NCI-H1048 (cell line): ENCODE data around the gene CDT1.

Experiments used
- DNase-seq: peaks from one replicate; lab custom pipeline; 2025; lab: John Stamatoyannopoulos, UW

Gene CDT1

DNA sequence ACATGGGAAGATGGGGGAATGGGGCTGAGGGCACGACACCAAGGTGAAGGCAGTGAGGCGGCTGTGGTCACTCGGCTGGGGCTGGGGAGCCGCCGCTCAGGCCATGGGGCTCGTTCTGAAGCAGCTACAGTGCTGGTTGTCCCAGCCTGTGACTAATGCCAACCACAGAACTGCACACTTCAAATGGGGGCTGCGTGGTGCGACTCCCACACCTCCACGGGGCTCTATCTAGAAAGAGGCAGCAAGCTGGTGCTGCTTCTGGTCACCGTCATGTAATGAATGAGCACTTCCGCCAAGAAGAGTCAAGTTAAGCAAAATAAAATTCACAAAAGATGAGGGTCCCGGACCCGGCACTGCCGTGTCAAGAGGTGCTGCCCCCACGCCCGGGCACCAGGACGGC is 33.2 kb downstream of the CDT1 start:
- DNase-seq, result no peak

DNA sequence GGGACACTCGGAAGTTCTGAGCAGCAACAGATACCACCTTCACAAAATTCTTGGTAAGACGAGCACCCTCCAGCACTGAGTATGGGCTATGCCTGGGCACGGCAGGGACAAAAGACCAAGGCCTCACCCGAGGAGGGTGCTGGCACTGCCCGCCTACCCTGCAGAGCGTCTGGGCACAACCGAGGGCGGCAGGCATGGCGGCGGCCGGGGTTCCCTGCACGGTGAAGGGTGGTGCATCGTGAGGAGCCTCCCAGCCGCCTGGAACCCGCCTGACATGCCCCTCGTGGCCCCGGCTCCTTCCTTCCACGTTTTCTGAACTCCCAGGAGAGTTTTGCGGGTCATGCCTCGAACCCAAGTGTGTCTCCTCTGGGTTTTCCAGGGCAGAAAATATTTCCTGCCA is 34.2 kb downstream of the CDT1 start:
- no peak for DNase-seq

- no peak for DNase-seq
These were observed 35.0 kb downstream of the CDT1 start for GRCh38 chr16:88838566-88838965.

GRCh38 chr16:88839026-88839529 is 35.5 kb downstream of the CDT1 start:
- no peak for DNase-seq

DNA sequence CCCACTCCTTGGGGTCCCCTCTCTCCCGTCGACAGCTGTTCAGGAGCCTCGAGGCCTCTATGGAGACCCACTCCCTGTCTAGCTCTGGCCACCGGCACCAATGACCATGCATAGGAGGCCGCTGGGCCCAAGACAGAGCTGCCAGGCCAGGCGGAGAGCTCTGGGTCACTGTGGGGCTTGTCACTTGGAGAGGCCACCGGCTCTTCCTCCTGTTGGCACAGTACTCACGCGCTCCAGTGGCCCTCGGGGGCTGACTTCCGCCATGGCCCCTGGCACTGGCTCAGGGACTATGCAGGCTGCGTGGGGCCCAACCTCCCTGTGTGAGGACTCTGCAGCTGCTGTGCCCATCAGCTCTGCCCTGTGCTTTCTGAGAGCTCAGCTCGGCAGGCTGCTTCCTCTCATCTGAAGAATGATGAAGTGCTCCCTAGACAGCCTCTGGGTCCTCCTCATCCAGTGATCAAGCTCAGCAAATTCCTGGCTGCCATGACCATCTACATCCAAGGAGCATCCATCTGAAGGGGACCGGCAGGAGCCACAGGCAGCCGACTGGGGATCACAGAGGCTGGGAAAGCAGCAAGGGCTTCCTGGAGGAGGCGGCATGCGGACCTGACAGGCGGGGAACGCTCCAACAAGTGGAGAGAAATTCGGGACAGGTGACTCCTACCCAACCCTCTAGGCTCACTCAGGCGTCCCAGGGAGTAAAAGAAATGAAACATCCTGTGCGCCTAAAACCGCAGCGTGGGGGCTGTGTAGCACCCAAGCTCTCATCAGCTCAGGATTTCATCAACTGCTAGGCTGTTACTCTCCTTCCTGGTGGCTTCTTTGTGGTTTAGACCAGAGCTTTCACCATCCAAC is 36.4 kb downstream of the CDT1 start:
- no peak for DNase-seq

DNA sequence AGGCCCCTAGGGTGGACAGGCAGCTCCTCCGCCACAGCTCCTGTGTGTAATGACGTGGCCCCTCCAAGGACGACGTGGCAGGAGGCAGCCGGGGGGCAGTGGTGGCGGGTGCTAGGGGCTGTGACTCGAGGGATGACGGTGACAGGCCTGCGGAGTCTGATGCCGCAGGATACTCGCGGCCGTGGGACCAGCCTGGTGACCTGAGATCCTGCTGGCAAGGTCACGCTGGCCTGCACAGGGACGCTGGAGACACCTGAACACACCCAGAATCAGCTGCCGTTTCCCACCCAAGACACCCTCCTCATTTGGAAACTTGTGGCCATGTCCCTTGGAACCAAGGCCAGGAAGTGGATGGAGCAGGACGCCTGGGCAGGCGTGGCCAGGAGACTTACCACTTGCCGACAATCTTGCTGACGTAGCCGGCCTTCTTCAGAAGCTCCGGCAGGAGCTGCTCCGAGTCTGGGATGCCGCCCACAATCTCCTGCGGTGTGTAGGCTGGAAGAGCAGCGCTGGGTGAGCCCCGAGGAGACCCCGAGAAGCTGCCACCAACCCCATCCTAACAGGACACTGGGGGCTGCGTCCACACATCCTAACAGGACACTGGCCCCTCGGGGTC is 37.1 kb downstream of the CDT1 start:
- no peak for DNase-seq

DNA sequence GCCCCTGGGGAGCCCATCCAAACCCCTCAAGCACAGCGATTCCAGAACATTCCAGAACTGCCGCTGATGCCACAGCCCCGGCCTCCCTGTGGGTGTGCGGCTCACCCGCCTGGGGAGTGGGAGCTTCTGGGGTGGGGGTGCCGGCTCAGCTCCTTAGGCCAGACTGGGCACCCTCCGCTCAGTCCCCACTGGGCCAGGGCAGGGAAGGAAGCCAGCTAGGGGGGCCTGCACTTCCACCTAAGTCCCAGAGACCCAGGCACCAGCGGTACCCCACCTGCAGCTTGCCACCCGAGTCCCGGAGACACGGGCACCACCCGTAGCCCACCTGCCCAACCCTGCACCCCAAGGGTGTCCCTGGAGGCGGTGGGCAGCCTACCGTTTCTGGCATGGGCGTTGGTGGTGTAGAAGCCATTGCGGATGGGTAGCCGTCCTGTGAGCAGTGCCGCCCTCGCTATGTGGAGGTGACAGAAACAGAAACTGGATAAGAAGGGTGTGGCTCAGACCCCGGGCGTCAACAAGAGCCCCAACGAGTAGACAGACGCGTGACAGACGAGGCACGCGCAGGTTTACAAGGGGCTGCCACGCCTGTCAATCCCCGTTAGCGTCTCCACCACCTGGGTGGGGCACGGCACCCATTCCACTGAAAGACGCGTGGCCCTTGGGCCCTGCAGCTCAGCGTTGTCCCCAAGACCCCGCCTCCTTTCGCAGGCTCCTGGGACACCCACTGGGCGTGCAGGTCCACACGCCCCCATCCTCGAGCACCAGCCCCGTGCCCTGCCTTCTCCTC is 38.1 kb downstream of the CDT1 start:
- no peak for DNase-seq

DNA sequence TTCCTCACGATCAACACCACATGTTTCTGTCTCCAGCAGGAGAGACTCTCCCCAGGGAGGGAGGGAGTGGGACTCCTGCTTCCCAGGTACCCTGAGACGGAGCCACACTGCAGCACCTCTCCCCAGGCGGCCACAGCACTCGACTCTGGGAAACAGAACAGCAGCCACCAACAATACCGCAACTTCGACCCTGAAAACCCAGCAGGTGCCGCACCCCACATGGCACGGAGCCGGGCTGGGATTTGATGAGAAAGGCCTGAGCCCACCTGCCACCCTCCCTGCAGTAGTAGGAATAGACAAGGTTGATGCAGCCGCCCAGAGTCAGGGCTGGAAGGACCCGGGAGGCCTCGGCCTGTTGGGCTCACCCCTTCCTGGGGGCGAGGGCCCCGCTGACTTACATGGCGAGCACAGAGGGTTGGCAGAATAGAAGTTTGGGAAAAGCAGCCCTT is 38.7 kb downstream of the CDT1 start:
- DNase-seq, result no peak

DNA sequence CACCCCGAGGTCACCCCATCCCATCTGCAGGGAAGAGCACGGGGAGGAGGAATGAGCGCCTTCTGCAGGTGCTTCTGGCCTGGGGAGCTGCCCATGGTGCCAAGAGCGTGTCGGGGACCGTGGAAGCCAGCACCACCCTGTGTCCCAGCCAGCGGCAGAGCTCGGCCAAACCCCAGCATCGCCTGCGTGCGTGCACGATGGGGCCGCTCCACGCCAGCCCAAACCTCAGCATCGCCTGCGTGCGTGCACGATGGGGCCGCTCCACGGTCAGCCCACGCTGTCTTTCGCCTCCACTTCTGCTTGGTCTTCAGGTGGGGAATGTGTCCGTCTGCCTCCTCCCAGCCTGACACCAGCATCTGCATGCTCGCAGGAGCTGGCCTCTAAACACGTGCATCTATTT is 39.2 kb downstream of the CDT1 start:
- DNase-seq, result no peak

DNA sequence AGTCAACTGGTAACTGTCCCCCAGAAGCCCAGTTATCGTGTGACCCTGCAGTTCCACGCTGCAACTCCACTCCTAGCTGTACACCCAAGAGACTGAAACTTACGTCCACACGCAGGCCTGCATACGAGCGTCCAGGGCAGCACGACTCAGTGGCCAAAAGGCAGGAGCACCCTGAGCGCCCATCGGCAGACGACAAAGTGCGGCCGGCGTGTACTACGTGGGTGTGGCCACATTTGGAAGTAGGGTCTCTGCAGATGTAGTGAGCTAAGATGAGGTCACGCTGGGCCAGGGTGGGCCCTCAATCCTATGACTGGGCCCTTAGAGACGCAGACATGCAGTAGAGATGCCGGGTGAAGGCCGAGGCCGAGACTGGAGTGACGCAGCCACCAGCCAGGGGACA is 39.7 kb downstream of the CDT1 start:
- no peak for DNase-seq

GRCh38 chr16:88844419-88845036 is 40.9 kb downstream of the CDT1 start:
- DNase-seq, result no peak

GRCh38 chr16:88846088-88846487 is 42.5 kb downstream of the CDT1 start:
- DNase-seq, result no peak

DNA sequence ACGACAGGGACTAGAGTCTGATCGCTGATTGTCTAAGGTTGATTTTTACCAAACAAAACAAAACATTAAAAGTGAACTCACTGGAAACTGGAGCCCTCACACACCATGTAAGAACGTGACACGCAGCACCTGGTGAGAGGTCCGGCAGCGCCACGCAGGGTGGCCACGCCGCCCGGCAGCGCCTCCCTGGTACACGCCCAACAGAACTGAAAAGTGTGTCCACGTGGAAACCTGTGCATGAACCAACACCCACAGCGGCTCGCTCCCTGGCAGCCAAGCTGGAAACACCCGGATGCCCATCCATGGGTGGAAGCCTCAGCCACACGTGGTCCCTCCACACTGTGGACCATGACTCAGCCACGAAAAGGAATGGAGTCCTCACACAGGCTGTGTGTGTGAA is 44.1 kb downstream of the CDT1 start:
- DNase-seq, result no peak

- DNase-seq, result no peak
These were observed 45.0 kb downstream of the CDT1 start for GRCh38 chr16:88848557-88848956.

- DNase-seq, result no peak
These were observed 47.1 kb downstream of the CDT1 start for GRCh38 chr16:88850531-88851199.

- DNase-seq, result no peak
These were observed 48.0 kb downstream of the CDT1 start for GRCh38 chr16:88851616-88852015.

DNA sequence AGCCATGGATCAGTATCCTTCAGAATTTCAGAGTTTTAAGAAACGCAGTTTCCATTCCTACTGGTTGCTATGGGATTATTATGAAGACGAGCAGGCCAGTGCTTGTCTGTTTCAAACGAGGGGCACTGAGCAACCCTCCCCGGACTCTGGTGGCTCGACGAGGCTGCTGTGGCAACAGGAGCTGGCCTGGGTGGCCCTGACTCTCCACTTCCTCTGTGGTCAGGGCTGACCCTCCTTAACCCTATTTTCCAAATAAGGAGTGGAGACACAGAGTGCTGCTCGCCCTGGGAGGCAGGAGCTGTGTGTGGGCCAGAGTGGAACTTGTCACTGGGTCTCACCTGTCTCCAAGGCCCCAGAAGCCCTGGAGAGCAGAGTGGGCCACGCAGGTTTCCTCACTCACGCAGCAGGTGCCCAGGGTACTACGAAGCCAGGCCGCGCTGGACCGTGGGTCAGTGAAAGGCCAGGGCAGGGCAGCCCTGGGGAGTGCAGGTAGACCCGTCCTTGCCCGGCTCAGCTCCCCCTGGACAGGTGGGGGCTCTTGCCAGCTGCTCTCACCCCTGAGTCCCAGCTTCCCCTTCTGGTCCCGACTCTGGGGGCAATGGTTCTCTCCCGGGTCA is 49.8 kb downstream of the CDT1 start:
- no peak for DNase-seq

- no peak for DNase-seq
These were observed 50.9 kb downstream of the CDT1 start for GRCh38 chr16:88854306-88855111.

GRCh38 chr16:88855176-88855575 is 51.6 kb downstream of the CDT1 start:
- no peak for DNase-seq

DNA sequence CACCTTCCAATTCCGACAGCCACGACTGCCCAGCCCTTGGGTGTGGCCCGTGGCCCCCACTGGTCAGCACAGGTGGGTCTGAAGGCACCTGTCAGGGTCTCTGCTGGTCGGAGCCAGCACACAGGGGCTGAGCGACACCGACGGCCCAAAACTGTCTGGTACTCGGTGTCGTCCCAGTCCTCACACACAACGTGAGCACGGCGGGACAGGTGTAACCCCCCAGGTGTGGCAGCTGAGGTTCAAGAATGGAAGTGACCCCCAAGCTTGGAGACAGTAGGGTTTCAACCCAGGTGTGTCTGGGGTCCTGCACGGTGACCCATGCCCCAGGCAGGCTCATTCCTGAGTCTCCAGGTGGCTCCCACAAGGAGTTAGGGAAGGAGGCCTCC is 52.1 kb downstream of the CDT1 start:
- DNase-seq, result no peak
